HG03469 (cell line): Measurements from ENCODE around the gene FURIN.
"Not testable (repeated sequence)": the region's sequence is repeated elsewhere in the genome, so short reads cannot be mapped to it uniquely, and the experiment has no call there.

ENCODE experiments used
- ATAC-seq: cut with Tn5 transposase; IDR thresholded peaks from one replicate; pipeline ENCODE4 v1.9.1; 2021; ENCODE audit warnings: mild to moderate bottlenecking, moderate library complexity, moderate number of reproducible peaks; ENCODE audit not compliant: unreplicated experiment

The FURIN gene

GRCh38 chr15:90868261-90868689 lies at the start of gene FURIN:
TSS of gene FURIN (plus strand) at chr15:90868588. CDS start at chr15:90875741, 7,153 bp downstream.
- ATAC-seq: no peak

GRCh38 chr15:90819390-90819789 lies 49.0 kb upstream of the FURIN start:
- ATAC-seq: no peak

GRCh38 chr15:90819850-90820249 lies 48.5 kb upstream of the FURIN start:
- ATAC-seq: no peak

GRCh38 chr15:90820481-90820880 lies 47.9 kb upstream of the FURIN start:
- no peak for ATAC-seq

GRCh38 chr15:90822204-90822955 lies 46.0 kb upstream of the FURIN start:
- no peak for ATAC-seq

- no peak for ATAC-seq
Measured at GRCh38 chr15:90823455-90823974, 44.9 kb upstream of the FURIN start.

GRCh38 chr15:90825115-90825899 lies 43.1 kb upstream of the FURIN start:
- not testable (repeated sequence) for ATAC-seq

GRCh38 chr15:90826206-90826885 lies 42.0 kb upstream of the FURIN start:
- ATAC-seq: not testable (repeated sequence)

- no peak for ATAC-seq
Measured at GRCh38 chr15:90826886-90827435, 41.4 kb upstream of the FURIN start.

GRCh38 chr15:90828111-90828510 lies 40.3 kb upstream of the FURIN start:
- no peak for ATAC-seq

- no peak for ATAC-seq
Measured at GRCh38 chr15:90829126-90829525, 39.3 kb upstream of the FURIN start.

GRCh38 chr15:90829942-90830440 lies 38.4 kb upstream of the FURIN start:
- ATAC-seq: no peak

- ATAC-seq: no peak
Measured at GRCh38 chr15:90834626-90835025, 33.8 kb upstream of the FURIN start.

- no peak for ATAC-seq
Measured at GRCh38 chr15:90836296-90836871, 32.0 kb upstream of the FURIN start.

- no peak for ATAC-seq
Measured at GRCh38 chr15:90837094-90837493, 31.3 kb upstream of the FURIN start.

GRCh38 chr15:90838139-90838538 lies 30.2 kb upstream of the FURIN start:
- ATAC-seq: no peak

- ATAC-seq: no peak
Measured at GRCh38 chr15:90838544-90838943, 29.8 kb upstream of the FURIN start.

- ATAC-seq: peak; percentile 61
Measured at GRCh38 chr15:90839187-90840071, 29.0 kb upstream of the FURIN start.

GRCh38 chr15:90840157-90840855 lies 28.1 kb upstream of the FURIN start:
- no peak for ATAC-seq
